Skeletal muscle satellite cell (primary cell): ENCODE measurements around the gene ACSL3.
"Not testable (repeated sequence)": the region's sequence is repeated elsewhere in the genome, so short reads cannot be mapped to it uniquely, and the experiment has no call there.

ENCODE experiments used
- H3K27me3 ChIP-seq: 2 replicates; pipeline ENCODE4 v1.7.0; 2013; ENCODE audit warnings: low read length; ENCODE audit not compliant: control insufficient read depth, insufficient read depth
- H3K36me3 ChIP-seq: 2 replicates; pipeline ENCODE4 v1.7.0; 2013; ENCODE audit warnings: mild to moderate bottlenecking, control low read depth, low read length; ENCODE audit not compliant: insufficient read depth
- H3K4me1 ChIP-seq: 2 replicates; pipeline ENCODE4 v1.7.0; 2013; ENCODE audit warnings: low read length; ENCODE audit not compliant: control insufficient read depth, insufficient read depth
- H3K4me2 ChIP-seq: 2 replicates; pipeline ENCODE4 v1.7.0; 2013; ENCODE audit warnings: mild to moderate bottlenecking, low read length
- H3K4me3 ChIP-seq: 2 replicates; pipeline ENCODE4 v1.7.0; 2013; ENCODE audit warnings: low read length
- H3K9ac ChIP-seq: 2 replicates; pipeline ENCODE4 v1.7.0; 2013; ENCODE audit warnings: mild to moderate bottlenecking, low read depth, low read length, moderate library complexity
- H3K9me3 ChIP-seq: replicated peaks from 2 replicates; pipeline ENCODE4 v1.7.0; 2013; ENCODE audit warnings: mild to moderate bottlenecking, control low read depth, low read length

The ACSL3 gene

GRCh38 chr2:222990206-222990605, 129.4 kb downstream of the ACSL3 start:
- H3K4me1 ChIP-seq = peaks cover 17% of the 10 kb centered on the region
- not testable (repeated sequence) for H3K36me3 ChIP-seq, H3K4me3 ChIP-seq, H3K9ac ChIP-seq, H3K9me3 ChIP-seq, H3K27me3 ChIP-seq, H3K4me2 ChIP-seq

DNA sequence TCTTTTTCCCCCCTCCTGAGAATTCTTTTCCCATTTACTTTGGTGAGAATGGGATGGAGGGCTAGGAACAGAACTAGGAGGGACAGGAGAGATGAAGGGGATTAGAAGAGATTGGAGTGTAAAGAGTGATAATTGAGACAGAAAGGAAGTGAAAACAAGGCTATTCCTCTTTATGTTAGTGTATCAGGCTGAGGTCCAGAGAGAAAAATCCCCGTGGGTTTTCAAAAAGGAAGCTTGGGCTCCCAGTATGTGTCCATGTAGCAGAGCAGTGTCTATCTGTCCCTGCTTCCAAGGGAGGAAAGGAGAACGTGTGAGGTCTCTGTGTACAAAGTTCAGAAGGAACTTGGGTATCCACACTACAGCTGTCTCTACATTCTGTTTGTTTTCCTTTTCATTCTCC, 131.3 kb downstream of the ACSL3 start:
- Histone ChIP-seq H3K27me3 (no peaks in the 10 kb centered on the region), H3K36me3 (no peaks in the 10 kb centered on the region), H3K4me2 (no peak overlapping the region), H3K4me3 (no peak overlapping the region), H3K4me1 (peaks cover 17% of the 10 kb centered on the region), H3K9me3 (no peaks in the 10 kb centered on the region), H3K9ac (no peak overlapping the region)
